T-helper 2 cell treated with Interferon-gamma antibody and Interleukin-4, amounts not matched to agents 100 ng/mL and 5 ng/mL, for 36 hours (primary cell): Measurements from ENCODE around the gene MUL1. TPM values are rescaled to one million over a fixed set of nuclear protein-coding genes. Genes with fewer than 3 reads are reported as not detected.

Source experiments
- intact Hi-C: fragments of 100-400 bp; cut with micrococcal nuclease; formaldehyde crosslinking; loops from one replicate; pipeline ENCODE4 v1.15.1; 2023
- total RNA-seq: library from RNA; stranded (reverse); gene quantifications from 2 replicates; pipeline ENCODE4 v1.2.3, GENCODE V29; 2022

The MUL1 gene
- total RNA-seq, 1 donor from 2014 or later: 17.8 TPM

DNA sequence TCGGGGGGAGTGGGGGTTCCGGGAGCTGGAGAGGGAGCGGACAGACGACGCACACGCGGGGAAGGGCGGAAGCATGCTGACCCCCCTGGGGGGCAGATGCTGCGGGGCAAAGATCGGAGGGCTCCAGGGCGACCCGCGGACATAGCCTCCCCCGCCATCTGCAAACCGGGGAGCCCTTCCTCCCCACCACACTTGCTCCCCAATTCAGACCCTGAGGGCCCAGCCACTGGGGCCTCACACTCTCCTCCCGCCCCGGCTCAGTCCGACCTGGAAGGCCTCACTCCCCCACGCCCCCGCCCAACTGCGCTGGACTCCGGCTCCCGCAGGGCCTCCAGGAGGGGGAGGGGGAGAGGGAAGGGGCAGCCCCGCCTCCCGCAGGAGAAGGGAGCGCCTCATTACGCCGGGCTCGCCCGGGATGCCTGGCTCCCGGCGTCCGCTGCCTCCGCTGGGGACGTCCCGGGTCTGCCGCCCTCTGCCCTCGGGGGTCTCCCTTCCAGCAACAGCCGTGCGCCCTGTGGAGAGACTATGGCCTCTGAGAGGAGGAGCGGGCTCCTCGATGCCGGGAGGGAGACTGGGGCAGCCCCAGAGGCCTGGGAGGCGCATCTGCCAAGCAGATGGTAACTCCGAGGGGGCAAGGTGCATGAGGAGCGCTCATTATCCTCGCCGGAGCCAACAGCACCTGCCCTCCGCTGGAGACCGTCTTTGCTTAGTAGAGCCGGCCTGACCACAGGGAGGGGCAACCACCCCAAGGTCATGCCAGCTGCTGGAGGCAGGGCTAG lies 21.3 kb downstream of the MUL1 start:
- intact Hi-C loops: no loop called here

GRCh38 chr1:20485527-20486456 lies 22.2 kb downstream of the MUL1 start, which contains the start of gene CAMK2N1:
TSS of gene CAMK2N1 (minus strand) at chr1:20486210. CDS start at chr1:20485379, 831 bp downstream.
- intact Hi-C loops: no loop called here

DNA sequence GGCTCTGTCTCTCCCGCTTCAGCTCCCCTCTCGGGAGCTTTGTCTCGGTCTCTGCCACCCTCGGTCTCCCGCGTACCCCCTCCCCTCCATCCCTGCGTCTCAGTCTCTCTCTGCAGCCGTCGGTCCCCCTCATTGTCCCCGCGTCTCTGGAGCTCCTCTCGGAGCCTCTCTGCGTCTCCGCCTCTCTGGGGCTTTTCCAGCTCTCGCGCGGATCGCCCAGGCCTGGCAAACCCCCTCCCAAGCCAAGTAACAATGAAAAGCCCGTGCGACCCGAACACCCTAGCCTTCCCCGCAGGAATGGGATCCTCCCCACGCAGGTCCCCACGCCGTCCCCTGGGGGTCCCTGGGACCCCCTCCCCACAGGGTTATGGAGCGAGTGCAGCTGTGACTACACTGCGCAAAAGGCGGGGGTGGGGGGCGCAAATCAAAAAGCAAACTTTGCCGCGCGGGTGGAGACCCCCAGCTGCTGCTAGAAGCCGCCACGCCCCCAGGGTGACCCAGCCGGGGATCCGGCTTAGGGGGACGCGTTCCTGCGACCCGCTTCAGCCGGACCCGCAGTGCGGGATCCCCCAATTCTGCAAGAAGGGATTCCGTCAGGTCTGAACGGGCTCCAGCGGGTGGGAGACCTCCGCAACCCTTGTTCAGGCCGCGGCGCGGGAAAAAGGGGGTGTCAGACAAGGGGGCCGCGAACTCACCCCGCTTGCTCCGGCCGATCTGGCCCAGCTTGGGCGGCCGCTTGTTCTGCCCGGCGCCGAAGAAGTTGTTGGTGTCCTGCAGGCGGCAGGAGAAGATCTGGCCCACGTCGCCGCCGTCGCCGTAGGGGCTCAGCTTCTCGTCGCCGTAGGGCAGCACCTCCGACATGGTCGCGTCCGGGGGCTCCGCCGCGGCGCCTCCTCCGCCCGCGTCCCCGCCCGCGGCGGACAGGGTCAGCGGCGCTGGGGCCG lies 23.2 kb downstream of the MUL1 start:
- intact Hi-C loops: no loop called here

DNA sequence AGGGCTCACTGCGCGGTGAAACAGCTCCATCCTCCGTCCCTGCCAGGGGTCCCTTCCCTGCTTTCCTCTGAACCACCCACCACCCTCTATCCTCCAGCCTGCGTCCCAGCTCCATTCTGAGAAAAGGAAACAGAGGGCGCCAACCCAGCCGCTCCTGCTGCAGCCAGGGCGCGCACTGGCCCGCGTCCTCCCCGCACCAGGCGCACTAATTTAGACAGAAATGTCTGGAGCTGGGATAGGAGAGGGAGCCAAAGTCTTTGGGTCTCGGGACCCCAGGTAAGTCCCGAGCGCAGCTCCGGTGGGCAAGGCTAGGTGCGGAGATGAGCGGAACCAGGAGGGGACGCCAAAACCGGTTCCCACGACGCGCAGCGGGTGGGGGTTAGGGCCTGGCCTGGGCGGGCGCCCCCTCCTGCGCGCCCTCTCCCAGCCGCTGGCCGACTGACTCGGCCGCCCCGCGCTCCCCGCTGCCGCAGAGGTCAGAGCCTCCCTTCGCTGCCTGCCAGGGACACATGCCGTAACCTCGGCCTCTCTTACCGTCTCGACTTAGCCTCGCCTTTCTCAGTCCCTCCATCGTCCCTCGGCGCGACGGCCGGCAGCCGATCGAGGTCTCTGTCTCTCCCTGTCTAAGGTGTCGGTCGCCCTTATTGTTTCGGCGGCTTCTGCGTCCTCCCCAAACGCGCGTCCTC lies 24.0 kb downstream of the MUL1 start:
- intact Hi-C loops: no loop called here

DNA sequence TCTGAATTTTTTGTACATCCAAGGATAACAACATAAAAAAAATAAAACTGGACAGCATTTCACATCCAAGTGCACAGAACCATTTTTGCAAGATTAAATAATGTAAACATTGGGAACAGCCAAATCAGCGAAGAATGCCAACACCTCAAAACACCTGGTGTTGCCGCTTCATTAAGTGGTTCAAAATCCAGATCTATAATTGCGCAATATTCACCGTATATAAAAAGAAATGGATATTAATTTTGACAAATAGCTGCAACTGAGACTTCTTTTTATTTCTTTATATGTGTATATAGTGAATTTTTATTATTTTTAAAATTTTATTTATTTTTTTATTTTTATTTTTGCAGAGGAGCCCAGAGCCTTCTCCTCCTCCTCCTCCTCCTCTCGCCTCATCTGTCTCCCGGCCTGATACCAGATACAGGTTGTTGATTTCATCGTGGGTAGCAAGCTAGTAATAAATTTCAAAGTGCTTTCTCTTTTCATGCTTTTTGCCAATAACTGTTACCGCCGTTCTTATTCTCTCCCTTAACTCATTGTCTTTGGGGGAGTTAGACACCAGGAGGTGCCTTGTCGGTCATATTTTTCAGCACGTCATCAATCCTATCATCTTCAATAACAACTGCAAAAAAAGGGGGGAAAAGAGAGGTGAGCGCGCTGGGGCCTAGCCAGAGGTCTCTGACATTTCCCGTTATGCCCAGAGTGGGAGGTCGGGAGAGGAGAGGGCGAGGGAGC lies 24.7 kb downstream of the MUL1 start:
- intact Hi-C loops: no loop called here

DNA sequence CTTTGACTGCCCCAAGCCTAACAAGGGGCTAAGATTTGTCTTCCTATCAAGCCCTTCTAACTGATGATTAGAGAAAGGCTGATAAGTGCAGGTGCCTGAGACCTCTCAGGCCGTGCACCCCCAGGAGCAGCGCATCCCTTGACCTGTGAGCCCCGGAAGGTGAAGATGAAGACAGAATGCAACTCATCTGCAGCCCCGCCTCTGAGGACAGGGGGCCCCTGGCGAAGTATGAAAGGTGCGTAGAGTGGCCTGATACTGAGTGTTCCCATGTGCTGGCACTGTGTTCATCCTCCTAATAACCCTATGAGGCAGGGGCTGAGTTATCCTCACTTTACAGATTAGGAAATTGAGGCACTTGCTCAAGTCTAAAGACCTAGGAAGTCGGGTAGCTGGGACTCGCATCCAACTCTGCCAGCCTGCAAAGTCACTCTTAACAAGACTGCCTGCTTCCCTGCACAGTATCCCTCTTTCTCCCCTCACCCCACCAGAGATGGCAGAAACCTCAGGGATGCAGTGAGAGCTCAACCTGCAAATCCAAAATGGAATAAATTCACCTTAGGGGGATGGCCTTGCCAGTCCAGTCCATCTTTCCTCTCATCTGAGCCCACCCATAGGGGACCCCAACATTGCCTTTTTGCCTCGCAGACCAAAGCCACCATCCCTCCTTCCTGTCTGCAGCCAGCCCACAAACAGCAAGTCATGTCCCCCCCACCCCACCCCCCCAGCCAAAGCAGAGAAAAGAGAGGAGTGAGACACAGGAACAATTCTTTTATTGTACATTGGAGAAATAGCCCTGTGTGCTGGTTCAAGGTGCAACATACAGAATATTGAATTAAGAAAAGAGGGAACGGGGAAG lies 26.1 kb downstream of the MUL1 start:
- intact Hi-C loops: no loop called here

DNA sequence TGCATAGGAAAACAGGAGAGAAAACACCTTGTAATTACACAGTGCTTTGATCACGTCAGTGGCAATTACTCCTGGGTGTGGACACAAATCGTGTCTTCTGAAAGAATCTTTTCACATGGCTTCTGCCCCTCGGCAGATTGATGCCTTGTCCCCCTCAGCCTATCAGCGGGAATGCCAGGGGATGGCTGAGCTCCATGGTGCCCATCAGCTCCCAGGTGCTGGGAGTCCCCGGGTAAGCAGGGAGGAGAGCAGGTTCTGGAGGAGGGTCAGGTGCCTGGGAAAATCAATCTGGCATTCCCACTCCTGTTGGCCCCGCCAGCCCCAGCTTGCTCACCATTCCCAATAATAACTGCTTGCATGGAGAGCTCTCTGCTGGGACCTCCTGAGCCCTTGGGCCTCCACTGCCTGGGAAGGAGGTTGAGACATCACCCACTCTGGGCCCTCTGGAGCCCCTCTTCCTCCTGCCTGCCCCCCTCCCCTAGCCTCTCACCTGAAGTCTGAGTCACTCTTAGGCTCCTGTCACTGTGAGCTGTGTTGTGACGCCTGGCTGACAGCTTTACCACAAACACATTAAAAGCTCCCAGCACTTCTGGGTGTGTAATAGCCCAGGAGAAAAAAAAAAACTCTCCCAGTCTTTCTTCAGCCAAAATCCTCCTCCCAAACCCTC lies 26.9 kb downstream of the MUL1 start:
- intact Hi-C loops: no loop called here

- intact Hi-C loops: no loop called here
These were observed 27.6 kb downstream of the MUL1 start for GRCh38 chr1:20480243-20480944.

DNA sequence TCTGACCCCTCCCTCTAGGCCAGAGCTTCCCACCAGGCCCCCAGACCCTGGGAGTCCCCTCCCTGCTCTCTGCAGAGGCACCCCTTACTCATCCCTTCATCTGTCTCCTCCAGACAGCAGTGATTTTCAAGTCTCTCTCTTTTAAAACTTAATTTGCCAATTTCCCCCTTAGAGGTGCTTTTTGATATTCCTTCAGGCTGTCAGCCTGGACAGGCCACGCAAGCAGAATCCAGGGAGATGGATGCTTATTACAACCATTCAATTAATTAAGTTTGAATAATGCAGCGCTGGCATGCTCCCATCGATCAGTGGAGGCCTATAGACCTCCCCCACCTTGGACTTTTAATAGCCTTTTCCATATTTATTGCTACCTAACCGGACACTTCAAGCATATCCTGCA lies 28.1 kb downstream of the MUL1 start:
- intact Hi-C loops: no loop called here

GRCh38 chr1:20478057-20478635 lies 29.8 kb downstream of the MUL1 start:
- intact Hi-C loops: no loop called here

- intact Hi-C loops: no loop called here
These were observed 30.4 kb downstream of the MUL1 start for GRCh38 chr1:20477348-20478056.

- intact Hi-C loops: no loop called here
These were observed 31.5 kb downstream of the MUL1 start for GRCh38 chr1:20476265-20477038.

DNA sequence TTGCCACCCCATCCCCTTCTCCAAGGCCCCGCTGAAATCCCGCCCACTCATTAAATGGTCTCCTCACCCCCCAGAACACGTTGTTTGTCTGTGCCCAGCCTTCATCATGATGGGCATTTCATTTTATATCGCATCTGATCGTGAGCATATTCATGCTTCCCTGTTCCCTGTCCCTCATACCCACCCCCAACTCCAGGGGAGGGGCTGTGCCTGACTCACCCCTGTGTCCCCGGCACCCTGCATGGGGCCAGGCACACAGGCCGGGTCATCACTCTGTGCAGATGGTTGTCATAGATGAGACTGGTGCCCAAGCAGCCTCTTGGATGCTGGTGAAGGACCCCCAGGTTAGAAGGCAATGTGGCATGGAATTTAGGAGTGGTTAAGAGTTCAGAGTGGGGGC lies 33.0 kb downstream of the MUL1 start:
- intact Hi-C loops: no loop called here

DNA sequence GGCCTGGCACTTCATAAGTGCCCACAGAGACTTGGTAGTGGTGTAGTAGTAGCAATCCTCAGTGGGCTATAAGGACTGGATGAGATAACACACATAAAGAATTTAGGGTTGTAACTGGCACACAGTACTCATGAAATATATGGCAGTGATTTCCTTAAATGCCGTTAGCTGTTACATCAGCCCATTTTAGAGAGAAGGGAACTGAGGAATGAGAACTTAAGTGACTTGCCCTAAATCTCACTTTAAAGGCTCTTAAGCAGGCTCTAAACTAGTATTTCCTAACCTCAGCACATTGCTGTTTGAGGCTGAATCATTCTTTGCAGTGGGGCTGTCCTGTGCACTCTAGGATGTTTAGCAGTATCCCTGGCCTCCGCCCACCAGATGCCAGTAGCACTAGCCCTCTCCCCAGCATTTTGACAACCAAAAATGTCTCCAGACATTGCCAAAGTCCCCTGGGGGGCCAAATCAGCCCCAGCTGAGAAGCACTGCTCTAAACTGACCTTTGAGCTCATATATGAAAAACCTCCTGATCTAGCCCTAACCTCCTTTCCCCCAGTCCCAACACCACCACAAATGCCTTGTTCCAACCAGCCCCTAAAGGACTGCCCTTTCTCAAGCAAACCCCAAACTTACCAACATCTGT lies 33.5 kb downstream of the MUL1 start:
- intact Hi-C loops: no loop called here

DNA sequence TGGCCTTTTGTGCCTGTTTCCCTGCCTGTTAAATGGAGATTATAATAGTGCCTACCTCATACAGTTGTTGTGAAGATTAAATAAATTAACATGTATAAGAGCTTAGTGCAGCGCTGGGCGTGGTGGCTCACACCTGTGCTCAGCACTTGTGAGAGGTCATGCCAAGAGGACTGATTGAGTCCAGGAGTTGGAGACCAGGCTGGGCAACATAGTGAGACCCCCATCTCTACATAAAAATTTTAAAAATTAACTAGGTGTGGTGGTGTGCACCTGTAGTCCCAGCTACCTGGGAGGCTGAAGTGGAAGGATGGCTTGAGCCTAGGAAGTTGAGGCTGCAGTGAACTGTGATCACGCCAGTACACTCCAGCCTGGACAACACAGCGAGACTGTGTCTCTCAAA lies 34.1 kb downstream of the MUL1 start:
- intact Hi-C loops: no loop called here
